Stimulated activated CD8-positive, alpha-beta memory T cell treated with anti-CD3 and anti-CD28 coated beads, Interleukin-4, amount 100 ng/mL, for 1 hour (primary cell): ENCODE results near the gene COPZ1.
"Not testable (repeated sequence)": the region's sequence is repeated elsewhere in the genome, so short reads cannot be mapped to it uniquely, and the experiment has no call there.

ENCODE experiments used
- DNase-seq, 2 donors: peaks; one replicate each; pipeline ENCODE4 v3.0.0-alpha.2; 2020; ENCODE audit warnings: low read depth in 2 of 2, low spot score in 1 of 2

COPZ1 gene

DNA sequence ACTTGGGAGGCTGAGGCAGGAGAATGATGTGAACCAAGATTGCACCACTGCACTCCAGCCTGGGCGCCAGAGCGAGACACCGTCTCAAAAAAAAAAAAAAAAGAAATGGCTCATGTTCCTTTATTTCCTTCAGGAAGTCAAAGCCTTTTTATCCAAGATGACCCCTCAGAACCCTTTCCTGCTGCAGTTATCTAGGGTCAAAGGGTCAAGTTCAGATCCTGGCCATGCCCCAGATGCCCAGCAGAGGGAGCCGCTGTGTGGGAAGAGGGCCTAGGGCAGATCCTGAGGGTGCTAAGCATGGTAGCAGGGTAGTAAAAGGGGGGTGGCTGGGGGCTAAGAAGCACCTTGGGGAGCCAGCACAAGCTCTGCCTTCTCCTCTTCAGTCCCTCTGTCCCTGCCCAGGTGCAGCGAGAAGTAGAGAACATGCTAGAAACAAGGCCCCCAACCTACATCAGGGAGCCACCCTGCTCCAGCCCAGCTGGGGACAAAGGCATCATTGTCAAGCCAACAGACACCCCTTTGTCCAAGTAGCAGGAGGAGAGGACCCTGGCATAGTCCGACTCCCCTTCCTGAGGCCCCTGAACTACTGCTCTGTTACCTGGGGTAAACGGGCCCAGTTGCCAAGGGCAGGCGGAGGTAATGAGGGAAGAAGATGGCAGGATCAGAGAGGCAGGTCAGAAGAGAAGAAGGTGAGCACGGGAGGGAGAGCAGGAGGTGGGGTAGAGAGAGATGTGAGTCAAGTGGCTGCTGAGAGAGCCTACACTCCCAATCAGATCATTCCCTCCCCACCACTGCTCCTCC lies 30.6 kb upstream of the COPZ1 start:
- DNase-seq = no peak

DNA sequence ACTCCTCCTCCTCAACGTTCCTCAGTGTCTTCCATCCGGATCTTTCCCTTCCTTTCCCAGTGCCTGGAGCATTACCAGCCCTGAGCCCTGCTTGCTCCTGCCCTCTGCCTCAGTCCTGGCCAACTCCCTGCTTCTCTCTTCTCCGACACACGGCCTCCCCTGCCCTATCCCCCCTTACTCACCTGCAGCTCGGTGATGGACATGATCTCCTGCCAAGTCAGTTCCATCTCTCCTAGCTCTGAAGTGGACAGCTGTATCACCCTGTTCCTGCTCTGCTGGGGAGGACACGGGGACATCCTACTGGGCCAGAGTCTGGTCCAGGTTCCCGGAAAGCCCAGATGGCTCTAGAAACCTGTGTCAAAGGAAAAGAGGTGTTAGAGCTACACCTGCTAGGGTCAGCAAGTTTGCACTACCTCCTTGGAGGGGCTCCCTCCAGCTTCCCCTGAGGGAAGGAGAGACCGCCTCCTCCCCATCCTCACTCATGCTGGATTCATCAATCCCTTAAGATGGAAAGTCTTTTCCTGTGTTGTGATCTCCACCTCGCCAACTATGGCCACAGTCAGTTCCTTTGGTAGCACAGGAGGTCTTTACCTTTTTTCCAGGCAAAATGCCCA lies 29.9 kb upstream of the COPZ1 start:
- no peak for DNase-seq

- no peak for DNase-seq
Measured at GRCh38 chr12:54296393-54297099, 28.4 kb upstream of the COPZ1 start.

DNA sequence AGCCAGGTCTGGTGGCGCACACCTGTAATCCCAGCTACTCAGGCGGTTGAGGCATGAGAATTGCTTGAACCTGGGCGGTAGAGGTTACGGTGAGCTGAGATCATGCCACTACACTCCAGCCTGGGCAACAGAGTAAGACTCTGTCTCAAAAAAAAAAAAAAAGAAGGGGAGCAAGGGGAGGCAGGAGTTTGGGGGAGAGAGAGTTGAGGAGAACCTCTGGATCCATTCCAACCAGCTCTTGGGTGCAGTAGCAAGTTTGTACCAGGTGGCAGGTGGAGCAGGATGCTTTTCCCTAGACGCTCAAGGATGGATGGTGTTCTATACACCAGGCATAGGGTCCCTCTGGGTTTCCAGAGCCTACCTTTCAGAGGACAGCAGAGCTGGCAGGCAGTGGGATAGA lies 26.0 kb upstream of the COPZ1 start:
- DNase-seq = no peak

DNA sequence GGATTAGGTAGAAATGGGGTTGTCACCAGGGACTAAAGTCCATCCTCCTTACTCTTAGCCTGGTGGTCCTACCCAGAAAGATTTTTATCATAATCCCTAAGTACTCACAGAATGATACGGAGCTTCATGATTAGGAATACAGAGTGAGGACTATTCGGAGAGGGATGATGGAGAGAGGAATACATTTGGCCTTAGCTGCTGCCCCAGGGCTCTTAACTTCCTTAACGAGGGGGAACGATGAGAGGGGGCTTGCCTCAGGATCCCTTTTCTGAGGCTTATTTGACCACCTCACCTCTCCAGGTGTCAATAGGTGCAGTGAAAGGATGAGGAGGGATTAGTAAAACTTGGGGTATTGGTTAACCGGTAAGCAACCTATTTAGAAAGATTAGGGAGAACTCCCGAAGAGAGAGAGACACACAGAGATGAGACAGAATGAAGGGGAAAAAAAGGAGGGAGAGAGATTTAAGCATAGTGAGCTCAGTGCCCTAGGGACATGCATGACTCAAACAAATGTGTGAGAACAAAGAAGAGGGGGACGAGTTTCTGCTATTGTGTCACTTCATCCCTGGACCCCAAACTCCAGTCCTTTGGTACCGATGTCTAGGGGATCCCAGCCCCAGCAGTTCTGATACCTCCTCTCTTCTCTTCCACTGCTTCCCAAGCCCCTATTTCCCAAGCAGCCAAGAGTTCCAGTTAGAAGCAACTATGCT lies 25.3 kb upstream of the COPZ1 start:
- no peak for DNase-seq

DNA sequence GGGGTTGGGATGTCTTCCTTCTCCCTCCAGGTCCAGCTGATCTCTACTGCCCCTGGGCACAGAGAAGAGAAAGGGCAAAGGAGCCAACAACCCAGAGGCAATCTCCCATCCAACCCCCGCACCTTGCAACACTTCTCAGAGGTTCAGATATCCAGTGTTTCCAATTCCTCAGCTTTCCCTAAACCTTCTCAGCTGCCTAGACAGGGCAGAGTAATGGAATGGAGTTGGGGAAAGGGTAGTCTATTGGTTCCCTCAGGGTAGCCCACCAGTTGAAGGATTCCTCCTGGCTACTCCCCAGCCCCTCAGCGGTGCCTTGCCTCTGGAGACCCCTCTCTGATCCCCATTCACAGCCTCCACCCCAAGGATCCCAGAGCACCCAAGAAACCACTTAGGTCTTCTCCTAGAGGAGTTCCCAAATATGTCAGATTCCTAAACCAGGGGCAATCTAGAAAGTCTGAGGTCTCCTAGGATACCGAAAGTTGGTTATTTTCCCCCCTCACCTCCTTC lies 24.7 kb upstream of the COPZ1 start:
- DNase-seq = no peak

GRCh38 chr12:54300732-54301427 lies 24.1 kb upstream of the COPZ1 start, which contains the start of gene NFE2:
NFE2 (minus strand) TSS chr12:54301015; CDS start chr12:54295248, 5,767 bp downstream.
- no peak for DNase-seq

GRCh38 chr12:54301428-54302048 lies 23.4 kb upstream of the COPZ1 start:
- no peak for DNase-seq

- DNase-seq = no peak
Measured at GRCh38 chr12:54303640-54304039, 21.3 kb upstream of the COPZ1 start.

DNA sequence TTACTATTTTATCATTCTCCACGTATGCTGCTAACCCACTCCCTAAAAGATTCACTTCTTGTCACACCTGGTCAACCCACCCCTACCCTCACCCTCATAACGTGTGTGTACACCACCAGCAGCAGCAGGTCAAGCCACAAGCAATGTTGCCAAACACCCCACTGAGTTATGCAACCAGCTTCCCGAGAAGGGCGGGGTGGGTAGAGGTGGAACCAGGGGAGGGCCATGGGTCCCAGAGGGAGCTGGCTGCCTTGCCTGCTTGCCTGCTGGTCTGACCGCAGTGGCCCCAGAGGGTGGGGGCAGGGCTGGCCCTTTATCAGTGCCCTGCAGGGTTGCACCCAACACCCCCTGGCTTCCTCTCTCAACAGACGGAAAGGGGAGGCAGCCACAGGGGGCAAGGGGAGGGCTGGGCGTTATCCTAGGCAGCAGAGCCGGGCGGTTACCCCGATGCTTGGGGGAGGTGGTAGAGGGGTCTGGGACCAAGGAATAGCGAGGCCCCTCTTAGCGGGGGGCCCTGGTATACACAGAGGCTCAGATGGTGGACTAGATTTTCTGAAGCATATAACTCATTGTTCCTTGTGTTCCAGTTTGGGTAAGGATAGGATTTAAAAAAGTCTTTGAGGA lies 20.6 kb upstream of the COPZ1 start:
- DNase-seq = no peak

- DNase-seq = no peak
Measured at GRCh38 chr12:54306925-54307741, 17.8 kb upstream of the COPZ1 start.

- DNase-seq = no peak
Measured at GRCh38 chr12:54311051-54311450, 13.9 kb upstream of the COPZ1 start.

DNA sequence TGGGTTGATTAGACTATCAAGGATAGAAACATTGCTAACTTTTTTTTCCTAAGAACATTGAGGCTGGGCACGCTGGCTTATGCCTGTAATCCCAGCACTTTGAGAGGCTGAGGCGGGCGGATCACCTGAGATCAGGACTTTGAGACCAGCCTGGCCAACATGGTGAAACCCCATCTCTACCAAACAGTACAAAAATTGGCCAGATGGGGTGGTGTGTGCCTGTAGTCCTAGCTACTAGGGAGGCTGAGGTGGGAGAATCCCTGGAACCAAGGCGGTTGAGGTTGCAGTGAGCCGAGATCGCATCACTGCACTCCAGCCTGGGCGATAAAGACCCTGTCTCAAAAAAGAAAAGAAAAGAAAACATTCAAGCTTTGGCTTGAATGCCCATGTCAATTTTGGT lies 12.6 kb upstream of the COPZ1 start:
- not testable (repeated sequence) for DNase-seq

DNA sequence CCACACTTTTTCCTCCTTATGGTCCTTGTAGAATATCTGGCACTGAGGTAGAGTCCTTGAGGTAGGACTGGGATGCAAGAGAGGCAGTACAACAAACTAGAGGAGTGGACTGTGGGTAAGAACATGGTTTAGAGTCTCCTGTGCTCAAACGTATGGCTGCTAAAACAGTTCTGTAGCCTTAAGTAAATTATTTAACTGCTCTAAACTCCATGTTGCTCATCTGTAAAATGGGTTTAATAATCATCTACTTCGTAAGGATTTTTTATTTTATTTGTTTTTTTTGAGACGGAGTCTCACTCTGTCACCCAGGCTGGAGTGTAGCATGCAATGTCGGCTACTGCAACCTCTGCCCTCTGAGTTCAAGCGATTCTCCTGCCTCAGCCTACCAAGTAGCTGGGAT lies 3.6 kb upstream of the COPZ1 start:
- no peak for DNase-seq

DNA sequence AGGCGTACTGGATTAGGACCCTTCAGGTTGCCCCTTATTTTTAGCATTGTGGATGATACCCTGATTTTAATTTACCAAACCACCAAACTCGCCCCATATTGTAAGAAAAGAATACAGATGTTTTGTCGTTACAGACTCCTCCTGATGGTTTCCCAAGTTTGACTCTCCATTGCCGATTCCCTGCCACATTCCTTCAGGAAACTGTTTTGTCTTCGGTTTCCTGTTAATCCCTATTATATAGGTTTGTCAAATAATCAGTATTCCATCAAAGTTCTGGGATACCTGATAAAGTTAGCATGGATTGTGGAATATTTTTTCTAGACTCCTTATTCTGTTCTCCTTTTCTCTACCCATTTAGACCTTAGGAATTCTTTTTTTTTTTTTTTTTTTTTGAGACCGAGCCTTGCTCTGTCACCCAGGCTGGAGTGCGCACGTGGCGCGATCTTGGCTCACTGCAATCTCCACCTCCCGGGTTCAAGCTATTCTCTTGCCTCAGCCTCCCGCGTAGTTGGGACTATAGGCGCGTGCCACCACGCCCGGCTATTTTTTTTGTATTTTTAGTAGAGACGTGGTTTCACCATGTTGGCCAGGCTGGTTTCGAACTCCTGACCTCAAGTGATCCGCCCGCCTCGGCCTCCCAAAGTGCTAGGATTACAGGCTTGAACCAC lies 645 bp downstream of the COPZ1 start:
- DNase-seq = not testable (repeated sequence)

DNA sequence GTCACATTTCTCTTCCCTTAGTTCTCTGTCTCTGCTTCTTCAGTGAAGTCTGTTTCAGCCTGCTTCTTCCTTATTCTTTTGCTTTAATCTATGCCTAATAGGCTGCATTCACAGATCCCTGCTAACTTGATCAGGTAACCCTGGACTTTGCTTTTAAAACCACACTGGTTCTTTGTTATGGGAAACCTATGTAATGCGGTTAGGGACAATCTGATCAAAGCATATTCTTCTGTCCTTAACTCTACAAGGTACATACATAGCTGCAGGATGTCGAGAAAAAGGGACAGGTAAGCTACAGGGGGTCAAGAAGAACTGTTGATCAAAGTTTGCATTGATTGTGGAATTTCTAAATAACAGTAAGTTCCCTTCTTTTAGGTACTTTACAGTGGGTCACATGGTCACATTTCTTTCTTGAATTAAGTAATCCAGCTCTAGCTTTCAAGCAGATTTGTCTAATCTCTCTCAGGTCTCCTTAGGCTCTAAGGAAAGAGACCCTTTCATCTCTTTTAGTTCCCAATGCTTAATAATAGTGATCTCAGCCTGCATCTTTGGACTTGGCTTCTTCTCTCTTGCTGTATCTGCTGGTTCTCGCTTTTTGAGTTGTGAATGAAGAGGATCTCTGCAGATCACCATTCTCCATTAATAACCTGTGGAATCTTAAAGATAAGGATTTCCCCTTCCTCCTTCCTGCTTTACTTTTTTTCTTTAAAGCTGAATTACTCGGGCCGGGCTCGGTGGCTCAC lies 3.8 kb downstream of the COPZ1 start:
- no peak for DNase-seq

DNA sequence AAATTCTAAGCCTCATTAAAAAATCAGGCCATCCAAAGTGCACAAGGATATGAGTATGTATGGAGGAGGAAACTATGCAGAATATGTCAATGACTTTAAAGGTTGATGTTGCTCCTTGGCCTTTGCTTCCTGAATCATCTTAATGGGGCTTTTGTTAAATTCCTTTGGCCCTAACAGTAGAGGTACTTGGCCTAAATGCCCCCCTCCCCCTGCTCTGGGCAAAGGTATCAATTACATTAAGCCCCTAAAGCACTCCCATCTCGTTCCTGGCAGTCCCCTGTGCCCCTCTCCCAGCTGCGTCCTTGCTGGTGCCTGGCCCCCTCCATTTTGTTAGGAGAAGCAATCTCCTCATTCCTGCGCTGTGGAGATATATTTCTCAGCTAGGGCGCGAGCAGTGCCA lies 4.8 kb downstream of the COPZ1 start:
- no peak for DNase-seq

GRCh38 chr12:54330442-54330841 lies 5.5 kb downstream of the COPZ1 start:
- no peak for DNase-seq
